Upper lobe of left lung (tissue), 6 donors: ENCODE results near the gene DHRS2. TPM values are rescaled to one million over a fixed set of nuclear protein-coding genes. Genes with fewer than 3 reads are reported as not detected.
A peak's percentile ranks its signal among the peaks of the same experiment; 100 is the strongest.

Experiments
- ATAC-seq, 2 donors: fragments of 200-7000 bp; cut with Tn5 transposase; one replicate each; pipeline ENCODE4 v1.9.1; 2022; ENCODE audit warnings: mild to moderate bottlenecking in 2 of 2, moderate library complexity in 2 of 2; ENCODE audit not compliant: low FRiP score in 2 of 2
- DNase-seq, 2 donors: peaks; one replicate each; pipeline ENCODE4 v3.0.0-alpha.2; 2019 to 2020
- H3K27ac ChIP-seq, 4 donors: fragments of 200-600 bp; sonication (generic); one replicate each; pipeline ENCODE4 v1.5.1; 2016 to 2019
- H3K27me3 ChIP-seq, 4 donors: fragments of 200-600 bp; sonication (generic); one replicate each; pipeline ENCODE4 v1.5.1; 2017 to 2019
- H3K36me3 ChIP-seq, 4 donors: fragments of 200-600 bp; sonication (generic); one replicate each; pipeline ENCODE4 v1.5.1; 2016 to 2019
- H3K4me1 ChIP-seq, 4 donors: fragments of 200-600 bp; sonication (generic); one replicate each; pipeline ENCODE4 v1.5.1; 2018 to 2019
- H3K4me3 ChIP-seq, 4 donors: fragments of 200-600 bp; sonication (generic); one replicate each; pipeline ENCODE4 v1.5.1; 2017 to 2019; ENCODE audit warnings: mild to moderate bottlenecking in 2 of 4, moderate library complexity in 1 of 4
- H3K9me3 ChIP-seq, 4 donors: fragments of 200-600 bp; sonication (generic); one replicate each; pipeline ENCODE4 v1.5.1; 2018 to 2019
- EP300 ChIP-seq, 4 donors: sonication (generic); formaldehyde crosslinking; IDR thresholded peaks; one replicate each; pipeline ENCODE4 v1.5.1; 2017; ENCODE audit warnings: antibody characterized with exemption in 4 of 4, control low read depth in 2 of 4
- POLR2A ChIP-seq, 4 donors: fragments of 450-650 bp; IDR thresholded peaks; one replicate each; pipeline ENCODE4 v1.5.1; 2016 to 2017; ENCODE audit warnings: antibody characterized with exemption in 4 of 4, mild to moderate bottlenecking in 2 of 4
- POLR2AphosphoS5 ChIP-seq, 2 donors: sonication (generic); formaldehyde crosslinking; IDR thresholded peaks; one replicate each; pipeline ENCODE4 v1.5.1; 2017; ENCODE audit warnings: antibody characterized with exemption in 2 of 2
- WGBS, 2 donors: methylation state at CpG; one replicate each; pipeline ENCODE4 v1.1.5; 2017 to 2018; 5-methylcytosine and 5-hydroxymethylcytosine counted together
- total RNA-seq, 6 donors: library from RNA; depleted of rRNA in 4 of 6; stranded (reverse); fragments of >200 nt in 4 of 6; gene quantifications; one replicate each; pipeline versions ENCODE4 v1.1.0 to v1.2.1, GENCODE V29; 2016 to 2021
- TF ChIP-seq, protein P1 (sequence below), 6 experiments: fragments of 450-650 bp in 4 of 6; fragments of 200-600 bp in 2 of 6; sonication (generic) in 2 of 6; IDR thresholded peaks; one replicate each; pipeline ENCODE4 v1.5.1; 2016 to 2019; ENCODE audit warnings: antibody characterized with exemption in 6 of 6
- donor health status: DM: no; HTN: no; CAD: no; lungs with moderate emphysema.
- donor health status: DM: no; HTN: yes; CAD: no; lungs with severe emphysema.

Gene DHRS2
- total RNA-seq, 6 donors from 2014 or later: 0.30 to 5.2 (median 0.76) TPM; not detected in 1

DNA sequence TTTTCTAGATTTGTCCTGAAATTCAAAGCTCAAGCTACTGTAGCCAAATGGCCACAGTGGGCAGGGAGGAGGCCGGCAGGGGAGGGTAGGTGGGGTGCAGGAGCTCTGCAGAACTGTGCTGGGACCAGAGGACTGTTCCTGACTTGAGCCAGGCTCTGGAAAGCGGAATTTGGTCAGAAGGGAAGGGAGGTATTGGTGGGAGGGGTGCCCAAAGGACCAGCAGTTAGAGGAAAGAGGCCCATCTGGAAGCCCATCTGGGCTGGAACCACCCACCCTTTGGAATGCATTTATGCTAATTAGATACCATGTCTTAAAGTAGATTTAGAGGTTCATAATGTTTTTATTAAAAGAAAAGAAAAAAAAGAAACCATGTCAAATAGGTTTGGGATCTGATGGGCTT, 33.1 kb upstream of the DHRS2 start:
- H3K9me3 ChIP-seq: no peaks in the 10 kb centered on the region
- 68 to 88% methylated on average over 2 of the region's 2 CpGs for WGBS, 2 donors
- no peaks in the 10 kb centered on the region for H3K27me3 ChIP-seq
- TF ChIP-seq EP300 (IDR thresholded peaks at IDR 0.05): no peak
- no peak for TF ChIP-seq POLR2AphosphoS5 (IDR thresholded peaks at IDR 0.05)
- no peak for TF ChIP-seq POLR2A (IDR thresholded peaks at IDR 0.05)
- TF ChIP-seq, protein P1, sequence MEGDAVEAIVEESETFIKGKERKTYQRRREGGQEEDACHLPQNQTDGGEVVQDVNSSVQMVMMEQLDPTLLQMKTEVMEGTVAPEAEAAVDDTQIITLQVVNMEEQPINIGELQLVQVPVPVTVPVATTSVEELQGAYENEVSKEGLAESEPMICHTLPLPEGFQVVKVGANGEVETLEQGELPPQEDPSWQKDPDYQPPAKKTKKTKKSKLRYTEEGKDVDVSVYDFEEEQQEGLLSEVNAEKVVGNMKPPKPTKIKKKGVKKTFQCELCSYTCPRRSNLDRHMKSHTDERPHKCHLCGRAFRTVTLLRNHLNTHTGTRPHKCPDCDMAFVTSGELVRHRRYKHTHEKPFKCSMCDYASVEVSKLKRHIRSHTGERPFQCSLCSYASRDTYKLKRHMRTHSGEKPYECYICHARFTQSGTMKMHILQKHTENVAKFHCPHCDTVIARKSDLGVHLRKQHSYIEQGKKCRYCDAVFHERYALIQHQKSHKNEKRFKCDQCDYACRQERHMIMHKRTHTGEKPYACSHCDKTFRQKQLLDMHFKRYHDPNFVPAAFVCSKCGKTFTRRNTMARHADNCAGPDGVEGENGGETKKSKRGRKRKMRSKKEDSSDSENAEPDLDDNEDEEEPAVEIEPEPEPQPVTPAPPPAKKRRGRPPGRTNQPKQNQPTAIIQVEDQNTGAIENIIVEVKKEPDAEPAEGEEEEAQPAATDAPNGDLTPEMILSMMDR (IDR thresholded peaks at IDR 0.05): no peak
- no peaks in the 10 kb centered on the region for H3K36me3 ChIP-seq
- DNase-seq (no peak), ATAC-seq (no peak)
- no peak overlapping the region for H3K4me3 ChIP-seq
- H3K27ac ChIP-seq: no peak overlapping the region
- no peaks in the 10 kb centered on the region for H3K4me1 ChIP-seq

DNA sequence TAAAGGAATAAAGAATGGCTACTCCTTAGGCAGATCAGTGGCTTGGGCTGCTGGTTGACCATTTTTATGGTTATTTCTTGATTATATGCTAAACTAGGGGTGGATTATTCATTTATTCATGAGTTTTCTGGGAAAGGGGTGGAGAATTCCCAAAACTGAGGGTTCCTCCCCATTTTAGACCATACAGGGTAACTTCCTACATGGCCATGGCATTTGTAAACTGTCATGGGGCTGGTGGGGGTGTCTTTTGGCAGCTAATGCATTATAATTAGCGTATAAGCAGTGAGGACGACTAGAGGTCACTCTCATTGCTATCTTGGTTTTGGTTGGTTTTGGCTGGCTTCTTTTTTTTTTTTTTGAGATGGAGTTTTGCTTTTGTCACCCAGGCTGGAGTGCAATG, 32.0 kb upstream of the DHRS2 start:
- no peaks in the 10 kb centered on the region for H3K36me3 ChIP-seq
- no peaks in the 10 kb centered on the region for H3K9me3 ChIP-seq
- WGBS, 2 donors: 84 to 87% methylated on average over 2 of the region's 2 CpGs
- no peak for ATAC-seq
- no peak overlapping the region for H3K27ac ChIP-seq
- no peak for DNase-seq
- no peak overlapping the region for H3K4me3 ChIP-seq
- H3K4me1 ChIP-seq: no peaks in the 10 kb centered on the region
- no peaks in the 10 kb centered on the region for H3K27me3 ChIP-seq
- TF ChIP-seq, protein P1 (IDR thresholded peaks at IDR 0.05): no peak
- TF ChIP-seq EP300 (IDR thresholded peaks at IDR 0.05) (no peak), POLR2A (IDR thresholded peaks at IDR 0.05) (no peak), POLR2AphosphoS5 (IDR thresholded peaks at IDR 0.05) (no peak)

DNA sequence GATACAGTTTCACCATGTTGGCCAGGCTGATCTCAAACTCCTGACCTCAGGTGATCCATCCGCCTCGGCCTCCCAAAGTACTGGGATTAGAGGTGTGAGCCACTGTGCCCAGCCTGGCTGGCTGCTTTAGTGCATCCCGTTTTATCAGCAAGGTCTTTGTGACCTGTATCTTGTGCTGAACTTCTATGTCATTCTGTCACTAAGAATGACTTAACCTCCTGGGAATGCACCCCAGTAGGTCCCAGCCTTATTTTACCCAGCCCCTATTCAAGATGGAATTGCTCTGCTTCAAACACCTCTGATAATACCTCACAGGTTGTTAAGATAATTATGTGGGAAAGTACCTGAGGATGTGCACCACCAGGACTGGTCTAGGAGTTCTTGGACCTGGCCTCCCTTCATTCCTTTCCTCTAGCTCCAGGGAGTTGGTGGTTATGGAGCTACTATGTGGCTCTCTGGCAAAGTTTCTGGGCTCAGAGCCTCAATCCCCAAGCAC, 31.4 kb upstream of the DHRS2 start:
- H3K4me1 ChIP-seq: no peaks in the 10 kb centered on the region
- no peaks in the 10 kb centered on the region for H3K9me3 ChIP-seq
- no peak overlapping the region for H3K27ac ChIP-seq
- ATAC-seq: no peak
- 84 to 87% methylated on average over 3 of the region's 3 CpGs for WGBS, 2 donors
- H3K27me3 ChIP-seq: no peaks in the 10 kb centered on the region
- no peak overlapping the region for H3K4me3 ChIP-seq
- DNase-seq: no peak
- no peaks in the 10 kb centered on the region for H3K36me3 ChIP-seq
- TF ChIP-seq POLR2A (IDR thresholded peaks at IDR 0.05) (no peak), POLR2AphosphoS5 (IDR thresholded peaks at IDR 0.05) (no peak), EP300 (IDR thresholded peaks at IDR 0.05) (no peak)
- TF ChIP-seq, protein P1 (IDR thresholded peaks at IDR 0.05): no peak

DNA sequence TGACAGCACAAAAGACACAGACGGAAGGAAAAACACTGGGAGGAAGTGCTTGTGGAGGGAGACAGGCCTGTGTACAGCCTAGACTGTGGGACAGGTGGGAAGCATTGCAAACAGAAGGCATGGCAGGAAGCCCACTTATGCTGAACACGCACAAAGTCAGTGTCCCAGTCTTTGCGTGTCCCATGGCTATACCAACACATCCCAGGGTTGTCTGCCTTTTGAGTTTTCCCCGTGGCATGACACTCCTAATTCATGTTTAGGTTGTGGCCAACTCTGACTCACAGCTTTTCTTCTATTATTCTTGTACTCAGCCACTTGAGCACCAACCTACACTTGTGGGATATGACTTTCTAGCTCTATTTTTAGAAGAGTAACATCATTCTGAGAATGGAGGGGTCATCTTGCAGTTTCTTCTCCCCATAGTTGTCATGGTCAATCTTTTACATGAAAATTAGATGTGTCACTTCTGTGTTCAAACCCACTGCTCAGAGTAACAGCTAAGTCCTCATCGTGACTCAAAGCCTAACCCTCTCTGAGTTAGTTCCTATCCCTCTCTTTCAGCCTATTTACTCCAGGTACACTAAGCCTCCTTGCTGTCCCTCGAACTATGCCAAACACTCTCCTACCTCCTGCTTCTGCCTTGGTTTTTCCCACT, 30.1 kb upstream of the DHRS2 start:
- no peak overlapping the region for H3K4me3 ChIP-seq
- no peak for ATAC-seq
- TF ChIP-seq, protein P1 (IDR thresholded peaks at IDR 0.05): no peak
- TF ChIP-seq POLR2AphosphoS5 (IDR thresholded peaks at IDR 0.05): no peak
- TF ChIP-seq EP300 (IDR thresholded peaks at IDR 0.05): no peak
- TF ChIP-seq POLR2A (IDR thresholded peaks at IDR 0.05): no peak
- DNase-seq: no peak
- no peaks in the 10 kb centered on the region for H3K9me3 ChIP-seq
- 66 to 69% methylated on average over 6 of the region's 6 CpGs for WGBS, 2 donors
- peaks cover 0 to 6% (median 2%) of the 10 kb centered on the region in 4 donors for H3K4me1 ChIP-seq
- H3K27ac ChIP-seq: no peak overlapping the region
- no peaks in the 10 kb centered on the region for H3K27me3 ChIP-seq
- H3K36me3 ChIP-seq: no peaks in the 10 kb centered on the region

DNA sequence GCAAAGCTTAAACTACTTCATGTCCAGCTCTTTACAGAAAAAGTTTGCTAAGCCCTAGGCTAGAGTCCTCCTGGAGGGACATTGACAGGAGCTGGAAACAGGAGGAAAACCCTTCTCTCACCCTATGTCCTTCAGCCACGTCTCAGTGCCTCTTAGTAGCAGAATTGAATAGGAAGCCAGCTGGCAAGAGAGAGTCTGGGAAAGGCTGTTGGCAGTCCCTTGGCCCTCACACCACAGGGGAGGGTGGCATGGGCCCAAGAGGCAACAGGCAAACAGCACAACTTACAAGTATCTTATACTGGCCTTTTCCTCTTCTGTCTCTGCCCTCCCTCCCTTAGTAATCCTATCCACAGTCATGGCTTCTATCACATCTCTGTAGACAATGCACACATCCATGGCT, 27.7 kb upstream of the DHRS2 start:
- Histone ChIP-seq H3K36me3 (no peaks in the 10 kb centered on the region), H3K4me3 (no peak overlapping the region), H3K9me3 (no peaks in the 10 kb centered on the region), H3K27ac (no peak overlapping the region), H3K27me3 (no peaks in the 10 kb centered on the region), H3K4me1 (peaks cover 0 to 7% (median 3%) of the 10 kb centered on the region in 4 donors)
- ATAC-seq (no peak), DNase-seq (peak in 1 of 2 donors; percentile 25)
- TF ChIP-seq, protein P1 (IDR thresholded peaks at IDR 0.05): no peak
- TF ChIP-seq POLR2A (IDR thresholded peaks at IDR 0.05): no peak
- no peak for TF ChIP-seq POLR2AphosphoS5 (IDR thresholded peaks at IDR 0.05)
- TF ChIP-seq EP300 (IDR thresholded peaks at IDR 0.05): no peak
- WGBS, 2 donors: 31 to 50% methylated on average over 1 of the region's 1 CpG
